Erythroblast (primary cell): ENCODE measurements around the gene HAO1.

Experiments used
- GATA1 ChIP-seq: IDR thresholded peaks from 2 replicates; pipeline ENCODE4 v1.6.1; 2011; ENCODE audit warnings: low read depth, mild to moderate bottlenecking, control low read depth, low read length, moderate library complexity
- POLR2A ChIP-seq: IDR thresholded peaks from 2 replicates; pipeline ENCODE4 v1.6.1; 2011; ENCODE audit warnings: mild to moderate bottlenecking, low read length

DNA sequence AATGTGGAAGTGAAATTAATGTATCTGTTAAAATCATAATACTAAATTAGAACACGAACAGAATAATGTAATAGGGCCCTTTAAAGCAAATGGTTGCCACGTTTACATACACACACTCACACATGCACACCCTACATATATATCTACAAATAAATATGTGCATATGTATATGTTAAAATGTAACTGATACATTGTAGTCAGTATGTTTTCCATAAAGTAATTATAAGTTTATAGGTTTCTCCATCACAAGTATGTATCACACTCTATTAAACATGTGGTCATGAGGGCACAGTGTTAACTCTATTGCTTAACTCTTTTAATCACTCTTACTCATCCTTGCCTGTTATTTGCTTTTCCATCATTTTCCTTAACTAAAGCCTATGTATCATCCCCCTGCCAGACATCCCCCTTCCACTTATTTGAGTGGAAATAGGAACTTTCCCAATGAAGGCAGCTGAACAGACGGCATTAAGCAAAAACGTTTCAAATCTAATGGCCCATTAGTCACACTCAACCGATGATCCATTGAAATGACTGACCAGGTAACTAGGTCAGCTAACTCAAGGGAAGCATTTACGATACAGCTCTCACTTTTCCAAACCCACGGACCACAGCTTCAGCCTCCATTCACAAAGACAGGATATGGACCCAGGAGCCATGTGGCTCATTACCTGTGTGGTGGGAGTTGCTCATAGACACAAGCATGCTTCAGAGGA, 89.3 kb downstream of the HAO1 start:
- TF ChIP-seq POLR2A (no peak), GATA1 (no peak)
